Panc1 (cell line): ENCODE results near the gene LBR. TPM values are rescaled to one million over a fixed set of nuclear protein-coding genes. Genes with fewer than 3 reads are reported as not detected.

Experiments used
- ATAC-seq: fragments of 200-7000 bp; cut with Tn5 transposase; 2 replicates; pipeline ENCODE4 v1.9.1; 2020; ENCODE audit warnings: mild to moderate bottlenecking, moderate library complexity
- BruUV-seq: library from RNA; stranded (reverse); fragments of 400-500 nt; replicated peaks from 2 replicates; lab custom pipeline; 2021; lab: Mats Ljungman, UMichigan
- CTCF ChIA-PET: fragments of 300-600 bp; sonication (Branson Sonifier 250); formaldehyde crosslinking; loops from one replicate; lab custom pipeline; 2022; ENCODE audit warnings: antibody characterized with exemption; lab: Charles Lee
- POLR2A ChIA-PET: fragments of 300-600 bp; sonication (Branson Sonifier 250); formaldehyde crosslinking; loops from one replicate; lab custom pipeline; 2022; ENCODE audit warnings: antibody characterized with exemption; lab: Charles Lee
- DNase-seq: peaks from one replicate; pipeline ENCODE4 v3.0.0-alpha.2; 2010; ENCODE audit warnings: low read depth, low spot score
- H3K27ac ChIP-seq: 2 replicates; pipeline ENCODE4 v1.5.1; 2011; ENCODE audit warnings: mild to moderate bottlenecking, low read length, inconsistent platforms
- H3K27me3 ChIP-seq: fragments of 200-500 bp; sonication (Bioruptor generic); 2 replicates; pipeline ENCODE4 v1.6.0; 2014; ENCODE audit warnings: low read length, inconsistent platforms; ENCODE audit not compliant: control insufficient read depth, insufficient read depth
- H3K36me3 ChIP-seq: fragments of 200-500 bp; sonication (Bioruptor generic); 2 replicates; pipeline ENCODE4 v1.5.1; 2014; ENCODE audit warnings: inconsistent platforms, mild to moderate bottlenecking, low read length, moderate library complexity; ENCODE audit not compliant: control insufficient read depth, insufficient read depth
- H3K4me1 ChIP-seq: 2 replicates; pipeline ENCODE4 v1.5.1; 2011; ENCODE audit warnings: inconsistent platforms, mild to moderate bottlenecking, low read length, moderate library complexity; ENCODE audit not compliant: control insufficient read depth, insufficient read depth
- H3K4me3 ChIP-seq, 2 experiments: 2 replicates each; pipeline ENCODE4 v1.5.1; 2011 to 2012; ENCODE audit warnings: low read depth in 2 of 2, low read length in 2 of 2, mild to moderate bottlenecking in 2 of 2, inconsistent platforms in 1 of 2, moderate library complexity in 1 of 2
- H3K9me3 ChIP-seq: fragments of 200-500 bp; sonication (Bioruptor generic); 2 replicates; pipeline ENCODE4 v1.5.1; 2014; ENCODE audit warnings: low read depth, mild to moderate bottlenecking, inconsistent platforms, low read length, moderate library complexity; ENCODE audit not compliant: control insufficient read depth, insufficient read depth
- CTCF ChIP-seq: fragments of 450-650 bp; IDR thresholded peaks from 2 replicates; pipeline ENCODE4 v1.5.1; 2017; ENCODE audit warnings: mild to moderate bottlenecking
- POLR2AphosphoS5 ChIP-seq: IDR thresholded peaks from 2 replicates; pipeline ENCODE4 v1.6.1; 2012; ENCODE audit warnings: mild to moderate bottlenecking, low read depth, low read length, moderate library complexity
- REST ChIP-seq, 2 experiments: IDR thresholded peaks; 2 replicates each; pipeline ENCODE4 v1.6.1; 2011 to 2012; ENCODE audit warnings: low read depth in 2 of 2, control low read depth in 1 of 2, low read length in 1 of 2, mild to moderate bottlenecking in 1 of 2, moderate library complexity in 1 of 2; ENCODE audit not compliant: insufficient read depth in 1 of 2
- SIN3A ChIP-seq: IDR thresholded peaks from 2 replicates; pipeline ENCODE4 v1.6.1; 2012; ENCODE audit warnings: low read depth, mild to moderate bottlenecking, low read length, moderate library complexity, borderline replicate concordance; ENCODE audit not compliant: insufficient read depth
- TCF7L2 ChIP-seq: IDR thresholded peaks from 2 replicates; pipeline ENCODE4 v1.6.1; 2011; ENCODE audit warnings: mild to moderate bottlenecking, low read depth, low read length, inconsistent platforms
- in situ Hi-C: cut with HindIII; loops from 2 replicates; pipeline ENCODE4 v1.10.0; 2016; ENCODE audit warnings: low sequenced_read_pairs, low pct_unique_long_range_greater_than_20kb
- intact Hi-C: fragments of 100-400 bp; cut with micrococcal nuclease; formaldehyde crosslinking; loops from one replicate; pipeline ENCODE4 v1.10.0; 2022; ENCODE audit not compliant: unreplicated experiment
- total RNA-seq: library from RNA; stranded (reverse); gene quantifications from one replicate; pipeline ENCODE4 v1.2.1, GENCODE V29; 2021; ENCODE audit not compliant: unreplicated experiment

LBR gene
- total RNA-seq, 1 experiment from 2014 or later: 58.2 TPM

GRCh38 chr1:225422795-225423517 is 4.9 kb downstream of the LBR start:
- POLR2A ChIA-PET: interaction anchor here (1.0 kb wide), 1 partner anchor 19 kb away, joined by 3 read pairs; no protein-coding TSS in a partner anchor
- Histone ChIP-seq H3K27me3 (no peaks in the 10 kb centered on the region), H3K4me1 (peaks cover 41% of the 10 kb centered on the region), H3K36me3 (peaks cover 8% of the 10 kb centered on the region), H3K9me3 (no peaks in the 10 kb centered on the region), H3K27ac (peak overlapping the region; percentile 44; the same call in 1 of the 2 replicates), H3K4me3 (no peak overlapping the region)
- TF ChIP-seq SIN3A (no peak), REST (IDR thresholded peaks at IDR 0.05; ENCODE audit: insufficient read depth in 1 of 2, low read depth in 2 of 2, low read length in 1 of 2) (no peak), CTCF (no peak), POLR2AphosphoS5 (no peak), TCF7L2 (no peak)
- CTCF ChIA-PET: interaction anchor here (0.5 to 0.6 kb wide), 3 partner anchors 7 to 184 kb away, joined by 3 to 7 read pairs (median 3); no protein-coding TSS in a partner anchor
- intact Hi-C loops (no loop called here), in situ Hi-C loops (no loop called here)
- ATAC-seq (no peak), DNase-seq (no peak)
- BruUV-seq: no TSS peak

- peaks cover 8% of the 10 kb centered on the region for H3K36me3 ChIP-seq
- TF ChIP-seq POLR2AphosphoS5: no peak
- TF ChIP-seq TCF7L2: no peak
- no peak for TF ChIP-seq CTCF
- TF ChIP-seq REST (IDR thresholded peaks at IDR 0.05; ENCODE audit: insufficient read depth in 1 of 2, low read depth in 2 of 2, low read length in 1 of 2): no peak
- TF ChIP-seq SIN3A: no peak
- H3K27me3 ChIP-seq: no peaks in the 10 kb centered on the region
- no peaks in the 10 kb centered on the region for H3K9me3 ChIP-seq
- ChIA-PET CTCF (interaction anchor here (0.6 kb wide), 1 partner anchor 8 kb away, joined by 3 read pairs; no protein-coding TSS in a partner anchor), POLR2A (interaction anchor here (1.0 kb wide), 1 partner anchor 18 kb away, joined by 3 read pairs; no protein-coding TSS in a partner anchor)
- in situ Hi-C loops (no loop called here), intact Hi-C loops (no loop called here)
- peaks cover 41% of the 10 kb centered on the region for H3K4me1 ChIP-seq
- DNase-seq (no peak), ATAC-seq (no peak)
- BruUV-seq: no TSS peak
- H3K4me3 ChIP-seq: no peak overlapping the region
- no peak overlapping the region for H3K27ac ChIP-seq
Measured at GRCh38 chr1:225422031-225422605, 5.7 kb downstream of the LBR start.
